Stimulated activated CD8-positive, alpha-beta memory T cell treated with anti-CD3 and anti-CD28 coated beads, Interleukin-7, amount 100 ng/mL, for 48 hours (primary cell): Measurements from ENCODE around the gene PHACTR3.

Source experiments
- DNase-seq, 2 donors: peaks; one replicate each; pipeline ENCODE4 v3.0.0-alpha.2; 2020; ENCODE audit warnings: low read depth in 1 of 2; ENCODE audit errors: extremely low read depth in 1 of 2

The PHACTR3 gene

GRCh38 chr20:59785986-59786795 lies 181.9 kb downstream of the PHACTR3 start:
- DNase-seq, result no peak

- no peak for DNase-seq
These were observed 182.6 kb downstream of the PHACTR3 start for GRCh38 chr20:59786801-59787537.

- no peak for DNase-seq
These were observed 183.2 kb downstream of the PHACTR3 start for GRCh38 chr20:59787538-59787890.

GRCh38 chr20:59788196-59788735 lies 183.9 kb downstream of the PHACTR3 start:
- no peak for DNase-seq

- DNase-seq, result no peak
These were observed 184.6 kb downstream of the PHACTR3 start for GRCh38 chr20:59788811-59789397.

- DNase-seq, result no peak
These were observed 185.3 kb downstream of the PHACTR3 start for GRCh38 chr20:59789686-59790085.

GRCh38 chr20:59790346-59790745 lies 186.0 kb downstream of the PHACTR3 start:
- DNase-seq, result no peak

GRCh38 chr20:59792300-59792699 lies 188.0 kb downstream of the PHACTR3 start:
- no peak for DNase-seq

- no peak for DNase-seq
These were observed 190.2 kb downstream of the PHACTR3 start for GRCh38 chr20:59794555-59794954.

GRCh38 chr20:59800309-59800708 lies 196.0 kb downstream of the PHACTR3 start:
- no peak for DNase-seq

- no peak for DNase-seq
These were observed 197.7 kb downstream of the PHACTR3 start for GRCh38 chr20:59802018-59802417.

- no peak for DNase-seq
These were observed 198.3 kb downstream of the PHACTR3 start for GRCh38 chr20:59802471-59803221.

- DNase-seq, result no peak
These were observed 200.0 kb downstream of the PHACTR3 start for GRCh38 chr20:59804347-59804746.

- DNase-seq, result no peak
These were observed 200.7 kb downstream of the PHACTR3 start for GRCh38 chr20:59804871-59805665.

GRCh38 chr20:59805786-59806577 lies 201.6 kb downstream of the PHACTR3 start:
- DNase-seq, result no peak

GRCh38 chr20:59806578-59806975 lies 202.2 kb downstream of the PHACTR3 start:
- no peak for DNase-seq

- no peak for DNase-seq
These were observed 203.8 kb downstream of the PHACTR3 start for GRCh38 chr20:59807909-59808728.

- no peak for DNase-seq
These were observed 204.5 kb downstream of the PHACTR3 start for GRCh38 chr20:59808729-59809381.
